Measurements from ENCODE around the gene SLC7A6OS. TPM values are rescaled to one million over a fixed set of nuclear protein-coding genes. Genes with fewer than 3 reads are reported as not detected.

SLC7A6OS gene
- total RNA-seq, 1 experiment from 2014 or later = 16.4 TPM

DNA sequence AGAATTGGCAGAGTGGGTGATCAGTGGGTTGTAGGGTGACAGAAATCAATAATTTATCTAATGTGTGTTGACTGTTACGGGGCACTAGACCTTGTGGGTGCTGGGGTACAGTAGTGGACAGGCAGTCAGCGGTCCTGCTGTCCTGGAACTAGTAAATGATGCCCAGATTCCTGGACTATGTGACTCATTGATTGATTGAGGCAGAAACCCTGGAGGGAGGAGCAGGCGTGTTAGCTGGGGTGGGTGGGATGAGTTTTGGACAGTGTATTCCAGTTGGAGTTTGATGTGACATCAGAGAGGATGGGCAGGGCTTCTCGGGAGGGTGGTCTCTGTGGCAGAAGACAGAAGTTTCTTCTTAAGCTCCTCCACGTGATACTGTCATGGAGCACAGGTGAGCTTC is 24.4 kb upstream of the SLC7A6OS start:
- BruUV-seq (replicated peaks) = no TSS peak
- intact Hi-C loops (cut with micrococcal nuclease) = no loop called here
- no peak overlapping the region for H3K4me2 ChIP-seq (ENCODE audit: low read length)
- ChIA-PET CTCF (interaction anchor here (1.3 kb wide), 1 partner anchor 73 kb away, joined by 3 read pairs; no protein-coding TSS in a partner anchor), RAD21 (ENCODE audit: low non-redundant PET in 1 of 2, low total read pairs in 2 of 2, uncharacterized antibody in 2 of 2, unreplicated experiment in 2 of 2) (interaction anchor here in 1 of 2 experiments (0.6 kb wide), 1 partner anchor 237 kb away, joined by 3 read pairs; no protein-coding TSS in a partner anchor), POLR2A (no interaction called here)
- H3K4me3 ChIP-seq (replicated peaks in 1 of 2; ENCODE audit: low read depth in 1 of 2, low read length in 2 of 2) = no peak overlapping the region
- H3K9me2 ChIP-seq (ENCODE audit: insufficient read depth) = no peaks in the 10 kb centered on the region
- no peaks in the 10 kb centered on the region for H3K27me3 ChIP-seq (ENCODE audit: insufficient read depth, low read length)
- H3K4me1 ChIP-seq (ENCODE audit: control insufficient read depth in 1 of 2, insufficient read depth in 2 of 2, low read length in 2 of 2) = no peaks in the 10 kb centered on the region
- no peaks in the 10 kb centered on the region for H3K9me3 ChIP-seq (ENCODE audit: control insufficient read depth in 1 of 2, insufficient read depth in 1 of 2, low read depth in 1 of 2, low read length in 2 of 2)
- no peaks in the 10 kb centered on the region for H3K79me2 ChIP-seq (ENCODE audit: insufficient read depth, low read length)
- ATAC-seq (no peak), DNase-seq (ENCODE audit: low read depth, low spot score) (no peak)
- H4K20me1 ChIP-seq (ENCODE audit: insufficient read depth) = no peaks in the 10 kb centered on the region
- H3K36me3 ChIP-seq (ENCODE audit: control insufficient read depth in 1 of 2, insufficient read depth in 2 of 2, low read length in 2 of 2) = peaks cover 13 to 21% of the 10 kb centered on the region in 2 experiments; a peak in 3 of 4 replicates
- H3K27ac ChIP-seq (ENCODE audit: low read depth, low read length) = no peak overlapping the region
- TF ChIP-seq CEBPB (IDR thresholded peaks at IDR 0.05; ENCODE audit: low read depth) = no peak
- no peak for TF ChIP-seq ELF1 (IDR thresholded peaks at IDR 0.05; ENCODE audit: borderline replicate concordance, low read depth)
- TF ChIP-seq, protein P1, sequence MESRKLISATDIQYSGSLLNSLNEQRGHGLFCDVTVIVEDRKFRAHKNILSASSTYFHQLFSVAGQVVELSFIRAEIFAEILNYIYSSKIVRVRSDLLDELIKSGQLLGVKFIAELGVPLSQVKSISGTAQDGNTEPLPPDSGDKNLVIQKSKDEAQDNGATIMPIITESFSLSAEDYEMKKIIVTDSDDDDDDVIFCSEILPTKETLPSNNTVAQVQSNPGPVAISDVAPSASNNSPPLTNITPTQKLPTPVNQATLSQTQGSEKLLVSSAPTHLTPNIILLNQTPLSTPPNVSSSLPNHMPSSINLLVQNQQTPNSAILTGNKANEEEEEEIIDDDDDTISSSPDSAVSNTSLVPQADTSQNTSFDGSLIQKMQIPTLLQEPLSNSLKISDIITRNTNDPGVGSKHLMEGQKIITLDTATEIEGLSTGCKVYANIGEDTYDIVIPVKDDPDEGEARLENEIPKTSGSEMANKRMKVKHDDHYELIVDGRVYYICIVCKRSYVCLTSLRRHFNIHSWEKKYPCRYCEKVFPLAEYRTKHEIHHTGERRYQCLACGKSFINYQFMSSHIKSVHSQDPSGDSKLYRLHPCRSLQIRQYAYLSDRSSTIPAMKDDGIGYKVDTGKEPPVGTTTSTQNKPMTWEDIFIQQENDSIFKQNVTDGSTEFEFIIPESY (IDR thresholded peaks at IDR 0.05; ENCODE audit: extremely low read depth, insufficient replicate concordance, low read length) = no peak
- TF ChIP-seq EZH2 (IDR thresholded peaks at IDR 0.05) = no peak
- no peak for TF ChIP-seq FOSL1 (IDR thresholded peaks at IDR 0.05; ENCODE audit: low read depth)
- TF ChIP-seq EGR1 (IDR thresholded peaks at IDR 0.05; ENCODE audit: low read depth) = no peak
- TF ChIP-seq YY1 (IDR thresholded peaks at IDR 0.05; ENCODE audit: extremely low read depth, insufficient replicate concordance, low read depth, low read length) = no peak
- TF ChIP-seq, protein P2, sequence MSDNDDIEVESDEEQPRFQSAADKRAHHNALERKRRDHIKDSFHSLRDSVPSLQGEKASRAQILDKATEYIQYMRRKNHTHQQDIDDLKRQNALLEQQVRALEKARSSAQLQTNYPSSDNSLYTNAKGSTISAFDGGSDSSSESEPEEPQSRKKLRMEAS (IDR thresholded peaks at IDR 0.05) = no peak
- TF ChIP-seq RAD21 (IDR thresholded peaks at IDR 0.05; ENCODE audit: low read depth) = no peak
- no peak for TF ChIP-seq SP1 (IDR thresholded peaks at IDR 0.05; ENCODE audit: low read depth)
- TF ChIP-seq ZFX (IDR thresholded peaks at IDR 0.05) = no peak
- no peak for TF ChIP-seq CBX3 (IDR thresholded peaks at IDR 0.05; ENCODE audit: low read depth)
- no peak overlapping the region for H2AFZ ChIP-seq (ENCODE audit: low read depth, low read length, poor library complexity, severe bottlenecking)
- H3K9ac ChIP-seq (ENCODE audit: low read length) = no peak overlapping the region
